HepG2 (cell line): Measurements from ENCODE around the gene CARMIL1. TPM values are rescaled to one million over a fixed set of nuclear protein-coding genes. Genes with fewer than 3 reads are reported as not detected.

Experiments used
- ATAC-seq: fragments of 200-7000 bp; cut with Tn5 transposase; 3 replicates; pipeline ENCODE4 v1.9.1; 2020; ENCODE audit warnings: mild to moderate bottlenecking, moderate library complexity
- BruUV-seq: library from RNA; stranded (reverse); fragments of 400-500 nt; replicated peaks from 2 replicates; lab custom pipeline; 2021; lab: Mats Ljungman, UMichigan
- CTCF ChIA-PET: fragments of 300-600 bp; formaldehyde crosslinking; extraction: SDS; loops from one replicate; lab custom pipeline; 2021; ENCODE audit warnings: low total read pairs, inconsistent platforms, low intra/inter-chr PET ratio; lab: Yijun Ruan, JAX
- POLR2A ChIA-PET: fragments of 350-600 bp; sonication (Branson Sonifier 250); formaldehyde crosslinking; loops from one replicate; lab custom pipeline; 2020; ENCODE audit warnings: antibody characterized with exemption, inconsistent platforms; lab: Yijun Ruan, JAX
- DNase-seq: peaks from one replicate; pipeline ENCODE4 v3.0.0-alpha.2; 2015; ENCODE audit warnings: low spot score
- FAIRE-seq: peaks from 3 replicates; lab custom pipeline; 2011; peaks lifted over from hg19 to GRCh38; lab: Jason Lieb, UNC
- H2AFZ ChIP-seq: one replicate; pipeline ENCODE4 v1.6.1; 2011; ENCODE audit warnings: low read length, inconsistent platforms
- H3K27ac ChIP-seq: fragments of 300-600 bp; 3 replicates; pipeline ENCODE4 v1.8.0; 2011; ENCODE audit warnings: mixed run types, mild to moderate bottlenecking, mixed read lengths, low read length, inconsistent platforms; ENCODE audit not compliant: insufficient read depth; ENCODE audit errors: extremely low read length
- H3K27me3 ChIP-seq, 2 experiments: fragments of 200-600 bp in 1 of 2; 2 replicates in 1 of 2; 3 replicates in 1 of 2; pipeline versions ENCODE4 v1.6.0 to v1.8.0; 2011; ENCODE audit warnings: low read length in 2 of 2, mild to moderate bottlenecking in 2 of 2, moderate library complexity in 2 of 2, inconsistent platforms in 1 of 2; ENCODE audit not compliant: insufficient read depth in 2 of 2, control insufficient read depth in 1 of 2
- H3K36me3 ChIP-seq, 2 experiments: fragments of 200-600 bp in 1 of 2; replicated peaks in 1 of 2; 2 replicates in 1 of 2; 3 replicates in 1 of 2; pipeline versions ENCODE4 v1.5.1 to v1.8.0; 2011; ENCODE audit warnings: low read length in 2 of 2, inconsistent platforms in 1 of 2; ENCODE audit not compliant: insufficient read depth in 2 of 2, control insufficient read depth in 1 of 2
- H3K4me1 ChIP-seq: 2 replicates; pipeline ENCODE4 v1.5.1; 2012; ENCODE audit warnings: low read length, inconsistent platforms; ENCODE audit not compliant: insufficient read depth
- H3K4me2 ChIP-seq: 2 replicates; pipeline ENCODE4 v1.6.0; 2011; ENCODE audit warnings: low read depth, low read length, inconsistent platforms
- H3K4me3 ChIP-seq, 3 experiments: fragments of 200-600 bp in 1 of 3; sonication (generic), shearing (Covaris generic) in 1 of 3; replicated peaks in 1 of 3; 2 replicates each; pipeline ENCODE4 v1.5.1; 2011 to 2016; ENCODE audit warnings: low read length in 3 of 3, inconsistent platforms in 2 of 3, low read depth in 2 of 3, mild to moderate bottlenecking in 2 of 3, control low read depth in 1 of 3, mixed read lengths in 1 of 3; ENCODE audit not compliant: insufficient read depth in 1 of 3
- H3K79me2 ChIP-seq: one replicate; pipeline ENCODE4 v1.6.1; 2011; ENCODE audit warnings: low read length, inconsistent platforms; ENCODE audit not compliant: insufficient read depth
- H3K9ac ChIP-seq: 2 replicates; pipeline ENCODE4 v1.6.0; 2011; ENCODE audit warnings: mild to moderate bottlenecking, low read depth, low read length, inconsistent platforms; ENCODE audit not compliant: insufficient read depth
- H3K9me3 ChIP-seq: 2 replicates; pipeline ENCODE4 v1.5.1; 2012; ENCODE audit warnings: mild to moderate bottlenecking, low read length
- H4K20me1 ChIP-seq: 2 replicates; pipeline ENCODE4 v1.6.0; 2011; ENCODE audit warnings: inconsistent platforms, mild to moderate bottlenecking, low read length, moderate library complexity; ENCODE audit not compliant: insufficient read depth
- ATF7 ChIP-seq, 2 experiments: fragments of 450-650 bp in 1 of 2; sonication (generic) in 1 of 2; formaldehyde crosslinking in 1 of 2; IDR thresholded peaks; 2 replicates each; pipeline versions ENCODE4 v1.4.0 to v1.6.1; 2016 to 2020; ENCODE audit warnings: antibody characterized with exemption in 1 of 2, mild to moderate bottlenecking in 1 of 2, missing genetic modification reagents in 1 of 2
- FOXK1 ChIP-seq: sonication (generic); formaldehyde crosslinking; IDR thresholded peaks from 2 replicates; pipeline ENCODE4 v1.4.0; 2020; ENCODE audit warnings: low read depth, missing genetic modification reagents, borderline replicate concordance
- HES4 ChIP-seq: sonication (generic); formaldehyde crosslinking; IDR thresholded peaks from 2 replicates; pipeline ENCODE4 v1.9.0; 2021; ENCODE audit warnings: mild to moderate bottlenecking, missing genetic modification reagents, borderline replicate concordance
- HOXA5 ChIP-seq: sonication (generic); formaldehyde crosslinking; IDR thresholded peaks from 2 replicates; pipeline ENCODE4 v1.4.0; 2020; ENCODE audit warnings: missing genetic modification reagents
- IKZF5 ChIP-seq: IDR thresholded peaks from 2 replicates; pipeline ENCODE4 v1.6.1; 2018; ENCODE audit warnings: missing genetic modification reagents, mild to moderate bottlenecking, missing compliant biosample characterization
- KDM5B ChIP-seq: sonication (generic); formaldehyde crosslinking; IDR thresholded peaks from 2 replicates; pipeline ENCODE4 v1.4.0; 2020; ENCODE audit warnings: missing genetic modification reagents, mild to moderate bottlenecking, borderline replicate concordance
- MAFF ChIP-seq: IDR thresholded peaks from 2 replicates; pipeline ENCODE4 v1.6.1; 2011; ENCODE audit warnings: low read depth, low read length, improper control_type of control experiment
- MAFK ChIP-seq, 2 experiments: IDR thresholded peaks in 1 of 2; conservative IDR thresholded peaks in 1 of 2; 2 replicates each; pipeline ENCODE4 v1.6.1; 2011; ENCODE audit warnings: improper control_type of control experiment in 2 of 2, low read length in 2 of 2
- MXI1 ChIP-seq: IDR thresholded peaks from 3 replicates; pipeline ENCODE4 v1.6.1; 2012; ENCODE audit warnings: low read depth, low read length, inconsistent platforms, borderline replicate concordance
- NCOA5 ChIP-seq: sonication (generic); formaldehyde crosslinking; IDR thresholded peaks from 2 replicates; pipeline ENCODE4 v1.4.0; 2020; ENCODE audit warnings: missing genetic modification reagents
- NPAS2 ChIP-seq: sonication (generic); formaldehyde crosslinking; IDR thresholded peaks from 2 replicates; pipeline ENCODE4 v1.8.0; 2022; ENCODE audit warnings: mild to moderate bottlenecking, missing genetic modification reagents, borderline replicate concordance
- NRL ChIP-seq: sonication (generic); formaldehyde crosslinking; IDR thresholded peaks from 2 replicates; pipeline ENCODE4 v1.5.0; 2020; ENCODE audit warnings: missing genetic modification reagents, mild to moderate bottlenecking, moderate library complexity, borderline replicate concordance
- THAP11 ChIP-seq: IDR thresholded peaks from 2 replicates; pipeline ENCODE4 v1.6.1; 2016; ENCODE audit warnings: missing biosample characterization, missing genetic modification reagents
- ZNF101 ChIP-seq: sonication (generic); formaldehyde crosslinking; IDR thresholded peaks from 2 replicates; pipeline ENCODE4 v1.4.0; 2020; ENCODE audit warnings: mild to moderate bottlenecking, low read depth, missing genetic modification reagents, borderline replicate concordance
- ZNF776 ChIP-seq: sonication (generic); formaldehyde crosslinking; IDR thresholded peaks from 2 replicates; pipeline ENCODE4 v1.4.0; 2020; ENCODE audit warnings: mild to moderate bottlenecking, missing genetic modification reagents
- ZNF781 ChIP-seq: sonication (generic); formaldehyde crosslinking; IDR thresholded peaks from 2 replicates; pipeline ENCODE4 v1.5.1; 2020; ENCODE audit warnings: borderline replicate concordance, mild to moderate bottlenecking, missing genetic modification reagents; ENCODE audit errors: not compliant biosample characterization
- ZSCAN30 ChIP-seq: sonication (generic); formaldehyde crosslinking; IDR thresholded peaks from 2 replicates; pipeline ENCODE4 v1.5.0; 2020; ENCODE audit warnings: mild to moderate bottlenecking, missing genetic modification reagents
- WGBS: methylation state at CpG from one replicate; pipeline ENCODE4 v1.1.6; 2017; ENCODE audit warnings: low lambda C conversion rate; 5-methylcytosine and 5-hydroxymethylcytosine counted together
- in situ Hi-C: cut with HindIII; loops from 2 replicates; pipeline ENCODE4 v1.10.0; 2017; ENCODE audit warnings: low pct_unique_long_range_greater_than_20kb; ENCODE audit not compliant: extremely low pct_ligation_motif_present
- intact Hi-C: fragments of 100-400 bp; cut with micrococcal nuclease; formaldehyde crosslinking; loops from one replicate; pipeline ENCODE4 v1.10.0; 2022; ENCODE audit not compliant: unreplicated experiment
- polyA plus RNA-seq, 8 experiments: library from polyadenylated mRNA; depleted of rRNA in 3 of 8; stranded (reverse) in 7 of 8; unstranded in 1 of 8; fragments of >200 nt; fragmentation: Illumina TruSeq in 4 of 8; extraction: Trizol in 4 of 8; gene quantifications; 2 replicates each; pipeline versions ENCODE4 v1.2.1 to v1.2.3, GENCODE V29; 2011 to 2016; ENCODE audit warnings: low read depth in 4 of 8, missing spikeins in 1 of 8, mixed read lengths in 1 of 8; ENCODE audit not compliant: insufficient read depth in 1 of 8
- total RNA-seq, 5 experiments: library from RNA; depleted of rRNA; stranded (reverse); fragments of >200 nt; fragmentation: Illumina TruSeq; extraction: Trizol; gene quantifications; 2 replicates each; pipeline ENCODE4 v1.2.3, GENCODE V29; 2016; ENCODE audit warnings: low read depth in 1 of 5
- TF ChIP-seq, protein P1 (sequence below): sonication (generic); formaldehyde crosslinking; IDR thresholded peaks from 2 replicates; pipeline ENCODE4 v1.5.0; 2020; ENCODE audit warnings: mild to moderate bottlenecking, missing genetic modification reagents, moderate library complexity

The CARMIL1 gene
- total and polyA plus RNA-seq, 2 of the 13 experiments (the other 11 are each of a cell fraction or from before 2014, with no cell fraction given), result 1.8 to 2.6 TPM

DNA sequence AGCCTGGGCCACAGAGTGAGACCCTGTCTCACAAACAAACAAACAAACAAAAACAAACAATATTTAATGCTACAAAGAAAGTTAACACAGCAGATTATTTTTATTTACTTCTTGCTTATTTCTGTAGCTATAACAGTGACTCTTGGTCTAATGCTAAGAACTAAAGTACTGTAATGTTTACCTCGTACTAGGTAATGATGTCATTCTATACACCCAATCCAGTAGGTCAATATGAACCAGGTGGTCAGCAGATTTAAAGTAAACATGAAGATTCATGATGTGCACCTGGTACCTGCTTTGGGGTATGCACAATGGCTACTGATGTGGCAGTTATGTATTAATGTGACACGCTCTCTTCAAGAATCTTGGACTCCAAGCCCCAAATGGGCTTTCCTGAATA, 36.6 kb upstream of the CARMIL1 start:
- in situ Hi-C loops (no loop called here), intact Hi-C loops (no loop called here)
- Histone ChIP-seq H3K36me3 (no peaks in the 10 kb centered on the region), H4K20me1 (no peaks in the 10 kb centered on the region), H3K4me1 (no peaks in the 10 kb centered on the region), H3K4me3 (no peak overlapping the region), H3K9me3 (no peaks in the 10 kb centered on the region), H3K4me2 (no peak overlapping the region), H2AFZ (no peak overlapping the region), H3K79me2 (no peaks in the 10 kb centered on the region), H3K9ac (no peak overlapping the region), H3K27me3 (no peaks in the 10 kb centered on the region), H3K27ac (no peak overlapping the region)
- FAIRE-seq, result no peak
- no peak for TF ChIP-seq NCOA5 (CRISPR knock-in tag)
- TF ChIP-seq NPAS2, result no peak
- peak; percentile 91 for TF ChIP-seq ATF7 (IDR thresholded peaks at IDR 0.05)
- TF ChIP-seq ATF7 (CRISPR knock-in tag; IDR thresholded peaks at IDR 0.05), result no peak
- no peak for TF ChIP-seq THAP11 (CRISPR knock-in tag)
- ChIA-PET CTCF (no interaction called here), POLR2A (no interaction called here)
- no TSS peak for BruUV-seq
- 38% methylated on average over 2 of the region's 2 CpGs for WGBS
- no peak for ATAC-seq
- no peak for DNase-seq

- Histone ChIP-seq H2AFZ (no peak overlapping the region), H3K27ac (no peak overlapping the region), H3K4me3 (no peak overlapping the region), H3K9me3 (no peaks in the 10 kb centered on the region), H3K4me1 (no peaks in the 10 kb centered on the region), H3K36me3 (no peaks in the 10 kb centered on the region), H3K79me2 (no peaks in the 10 kb centered on the region), H3K27me3 (no peaks in the 10 kb centered on the region), H4K20me1 (no peaks in the 10 kb centered on the region), H3K4me2 (no peak overlapping the region), H3K9ac (no peak overlapping the region)
- no peak for FAIRE-seq
- no TSS peak for BruUV-seq
- TF ChIP-seq, protein P1, sequence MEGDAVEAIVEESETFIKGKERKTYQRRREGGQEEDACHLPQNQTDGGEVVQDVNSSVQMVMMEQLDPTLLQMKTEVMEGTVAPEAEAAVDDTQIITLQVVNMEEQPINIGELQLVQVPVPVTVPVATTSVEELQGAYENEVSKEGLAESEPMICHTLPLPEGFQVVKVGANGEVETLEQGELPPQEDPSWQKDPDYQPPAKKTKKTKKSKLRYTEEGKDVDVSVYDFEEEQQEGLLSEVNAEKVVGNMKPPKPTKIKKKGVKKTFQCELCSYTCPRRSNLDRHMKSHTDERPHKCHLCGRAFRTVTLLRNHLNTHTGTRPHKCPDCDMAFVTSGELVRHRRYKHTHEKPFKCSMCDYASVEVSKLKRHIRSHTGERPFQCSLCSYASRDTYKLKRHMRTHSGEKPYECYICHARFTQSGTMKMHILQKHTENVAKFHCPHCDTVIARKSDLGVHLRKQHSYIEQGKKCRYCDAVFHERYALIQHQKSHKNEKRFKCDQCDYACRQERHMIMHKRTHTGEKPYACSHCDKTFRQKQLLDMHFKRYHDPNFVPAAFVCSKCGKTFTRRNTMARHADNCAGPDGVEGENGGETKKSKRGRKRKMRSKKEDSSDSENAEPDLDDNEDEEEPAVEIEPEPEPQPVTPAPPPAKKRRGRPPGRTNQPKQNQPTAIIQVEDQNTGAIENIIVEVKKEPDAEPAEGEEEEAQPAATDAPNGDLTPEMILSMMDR (CRISPR knock-in tag), result no peak
- TF ChIP-seq ZSCAN30, result no peak
- TF ChIP-seq KDM5B (CRISPR knock-in tag), result no peak
- no peak for TF ChIP-seq HES4 (CRISPR knock-in tag)
- no peak for TF ChIP-seq ZNF781 (CRISPR knock-in tag)
- TF ChIP-seq ZNF101 (CRISPR knock-in tag), result no peak
- TF ChIP-seq HOXA5 (CRISPR knock-in tag), result no peak
- TF ChIP-seq FOXK1 (CRISPR knock-in tag), result no peak
- TF ChIP-seq MXI1, result no peak
- TF ChIP-seq MAFK (conservative IDR thresholded peaks at IDR 0.05 in 1 of 2, IDR thresholded peaks at IDR 0.05 in 1 of 2; ENCODE audit: low read length in 2 of 2), result peak; percentile 44 to 73
- TF ChIP-seq ZNF776 (CRISPR knock-in tag), result no peak
- TF ChIP-seq MAFF, result peak; percentile 53
- no peak for TF ChIP-seq NRL
- no peak for TF ChIP-seq IKZF5
- in situ Hi-C loops (no loop called here), intact Hi-C loops (no loop called here)
- CTCF ChIA-PET, result no interaction called here
- DNase-seq, result no peak
- no peak for ATAC-seq
- POLR2A ChIA-PET, result no interaction called here
These were observed 34.3 kb upstream of the CARMIL1 start for GRCh38 chr6:25244865-25245264.
